ENCODE results near the gene PSMG1. TPM values are rescaled to one million over a fixed set of nuclear protein-coding genes. Genes with fewer than 3 reads are reported as not detected.

The PSMG1 gene
- total and polyA plus RNA-seq, 2 donors from 2014 or later, result 25.9 to 50.8 TPM

- no peak for FAIRE-seq
- H3K4me1 ChIP-seq (ENCODE audit: control insufficient read depth in 2 of 3, insufficient read depth in 2 of 3, low read depth in 1 of 3, low read length in 3 of 3), result no peaks in the 10 kb centered on the region
- no peak overlapping the region for H3K9ac ChIP-seq (ENCODE audit: low read length in 3 of 3)
- H3K27ac ChIP-seq (ENCODE audit: low read depth in 2 of 2, low read length in 2 of 2), result no peak overlapping the region
- no peak for DNase-seq
- no peak for TF ChIP-seq CTCF (IDR thresholded peaks at IDR 0.05; ENCODE audit: borderline replicate concordance, extremely low read depth, insufficient read depth)
- intact Hi-C loops (cut with DNase I), result no loop called here
- no peak overlapping the region for H3K4me3 ChIP-seq (ENCODE audit: low read length in 3 of 3)
- H3K36me3 ChIP-seq (ENCODE audit: control insufficient read depth in 2 of 3, insufficient read depth in 3 of 3, low read length in 3 of 3), result peaks cover 0 to 46% (median 3%) of the 10 kb centered on the region in 3 donors
- no peaks in the 10 kb centered on the region for H3K9me3 ChIP-seq (ENCODE audit: control insufficient read depth in 2 of 3, insufficient read depth in 1 of 3, low read length in 3 of 3)
- H3K27me3 ChIP-seq (ENCODE audit: control insufficient read depth, insufficient read depth, low read length), result no peaks in the 10 kb centered on the region
Observed at GRCh38 chr21:39209334-39209688, 26.1 kb upstream of the PSMG1 start.

- intact Hi-C loops (cut with DNase I), result no loop called here
- no peaks in the 10 kb centered on the region for H3K27me3 ChIP-seq (ENCODE audit: control insufficient read depth, insufficient read depth, low read length)
- no peak overlapping the region for H3K27ac ChIP-seq (ENCODE audit: low read depth in 2 of 2, low read length in 2 of 2)
- H3K4me1 ChIP-seq (ENCODE audit: control insufficient read depth in 2 of 3, insufficient read depth in 2 of 3, low read depth in 1 of 3, low read length in 3 of 3), result no peaks in the 10 kb centered on the region
- no peak for TF ChIP-seq CTCF (IDR thresholded peaks at IDR 0.05; ENCODE audit: borderline replicate concordance, extremely low read depth, insufficient read depth)
- no peak overlapping the region for H3K9ac ChIP-seq (ENCODE audit: low read length in 3 of 3)
- H3K4me3 ChIP-seq (ENCODE audit: low read length in 3 of 3), result no peak overlapping the region
- DNase-seq, result peak in 1 of 5 donors; percentile 60
- H3K9me3 ChIP-seq (ENCODE audit: control insufficient read depth in 2 of 3, insufficient read depth in 1 of 3, low read length in 3 of 3), result no peaks in the 10 kb centered on the region
- no peak for FAIRE-seq
- H3K36me3 ChIP-seq (ENCODE audit: control insufficient read depth in 2 of 3, insufficient read depth in 3 of 3, low read length in 3 of 3), result peaks cover 0 to 46% (median 3%) of the 10 kb centered on the region in 3 donors
Observed at GRCh38 chr21:39208624-39209333, 25.5 kb upstream of the PSMG1 start.

- TF ChIP-seq CTCF (IDR thresholded peaks at IDR 0.05; ENCODE audit: borderline replicate concordance, extremely low read depth, insufficient read depth), result no peak
- H3K27me3 ChIP-seq (ENCODE audit: control insufficient read depth, insufficient read depth, low read length), result no peaks in the 10 kb centered on the region
- intact Hi-C loops (cut with DNase I), result no loop called here
- no peak for FAIRE-seq
- no peaks in the 10 kb centered on the region for H3K4me1 ChIP-seq (ENCODE audit: control insufficient read depth in 2 of 3, insufficient read depth in 2 of 3, low read depth in 1 of 3, low read length in 3 of 3)
- no peak for DNase-seq
- no peak overlapping the region for H3K9ac ChIP-seq (ENCODE audit: low read length in 3 of 3)
- no peak overlapping the region for H3K27ac ChIP-seq (ENCODE audit: low read depth in 2 of 2, low read length in 2 of 2)
- H3K9me3 ChIP-seq (ENCODE audit: control insufficient read depth in 2 of 3, insufficient read depth in 1 of 3, low read length in 3 of 3), result no peaks in the 10 kb centered on the region
- peaks cover 6 to 64% (median 10%) of the 10 kb centered on the region in 3 donors for H3K36me3 ChIP-seq (ENCODE audit: control insufficient read depth in 2 of 3, insufficient read depth in 3 of 3, low read length in 3 of 3)
- no peak overlapping the region for H3K4me3 ChIP-seq (ENCODE audit: low read length in 3 of 3)
Observed at GRCh38 chr21:39204134-39204533, 20.9 kb upstream of the PSMG1 start.

All from kidney (tissue), 14 donors.